ENCODE results near the gene CEP55.

Gene CEP55

GRCh38 chr10:93567277-93568104 lies 71.1 kb downstream of the CEP55 start:
- no peak for DNase-seq

GRCh38 chr10:93568105-93568390 lies 71.6 kb downstream of the CEP55 start:
- peak; percentile 29 for DNase-seq

- DNase-seq = no peak
These were observed 74.0 kb downstream of the CEP55 start for GRCh38 chr10:93570383-93570782.

GRCh38 chr10:93572606-93573005 lies 76.2 kb downstream of the CEP55 start:
- no peak for DNase-seq

- DNase-seq = no peak
These were observed 76.9 kb downstream of the CEP55 start for GRCh38 chr10:93573051-93573909.

GRCh38 chr10:93573924-93574323 lies 77.5 kb downstream of the CEP55 start:
- DNase-seq = no peak

GRCh38 chr10:93576888-93577287 lies 80.5 kb downstream of the CEP55 start:
- DNase-seq = no peak

- DNase-seq = no peak
These were observed 81.2 kb downstream of the CEP55 start for GRCh38 chr10:93577565-93577964.
